ENCODE measurements around the gene PARS2.

The PARS2 gene

GRCh38 chr1:54728027-54728426 is 36.3 kb downstream of the PARS2 start:
- no peak for DNase-seq (ENCODE audit: low read depth in 1 of 2, low spot score in 1 of 2)
- in situ Hi-C loops (cut with HindIII; ENCODE audit: low pct_unique_long_range_greater_than_20kb, low sequenced_read_pairs): no loop called here
- TF ChIP-seq JUND (IDR thresholded peaks at IDR 0.05; ENCODE audit: low read depth): no peak

GRCh38 chr1:54724771-54725170 is 39.6 kb downstream of the PARS2 start:
- in situ Hi-C loops (cut with HindIII; ENCODE audit: low pct_unique_long_range_greater_than_20kb, low sequenced_read_pairs): no loop called here
- no peak for TF ChIP-seq JUND (IDR thresholded peaks at IDR 0.05; ENCODE audit: low read depth)
- DNase-seq (ENCODE audit: low read depth in 1 of 2, low spot score in 1 of 2): no peak

GRCh38 chr1:54723985-54724384 is 40.3 kb downstream of the PARS2 start:
- no peak for DNase-seq (ENCODE audit: low read depth in 1 of 2, low spot score in 1 of 2)
- no peak for TF ChIP-seq JUND (IDR thresholded peaks at IDR 0.05; ENCODE audit: low read depth)
- in situ Hi-C loops (cut with HindIII; ENCODE audit: low pct_unique_long_range_greater_than_20kb, low sequenced_read_pairs): no loop called here

GRCh38 chr1:54721719-54722118 is 42.6 kb downstream of the PARS2 start:
- in situ Hi-C loops (cut with HindIII; ENCODE audit: low pct_unique_long_range_greater_than_20kb, low sequenced_read_pairs): no loop called here
- DNase-seq (ENCODE audit: low read depth in 1 of 2, low spot score in 1 of 2): peak in 1 of 2 experiments; percentile 45
- no peak for TF ChIP-seq JUND (IDR thresholded peaks at IDR 0.05; ENCODE audit: low read depth)

- in situ Hi-C loops (cut with HindIII; ENCODE audit: low pct_unique_long_range_greater_than_20kb, low sequenced_read_pairs): no loop called here
- DNase-seq (ENCODE audit: low read depth in 1 of 2, low spot score in 1 of 2): no peak
Observed at GRCh38 chr1:54716299-54717047, 47.9 kb downstream of the PARS2 start.

GRCh38 chr1:54715493-54716298 is 48.6 kb downstream of the PARS2 start, which contains the start of gene TTC4:
TSS of gene TTC4 (plus strand) at chr1:54715861. CDS start at chr1:54715909, 48 bp downstream.
- DNase-seq (ENCODE audit: low read depth in 1 of 2, low spot score in 1 of 2): peak; percentile 31 to 82
- in situ Hi-C loops (cut with HindIII; ENCODE audit: low pct_unique_long_range_greater_than_20kb, low sequenced_read_pairs): no loop called here
- TF ChIP-seq JUND (IDR thresholded peaks at IDR 0.05; ENCODE audit: low read depth): no peak

More at GRCh38 chr1:54716299-54717047, 47.9 kb downstream of the PARS2 start:
- no peak for TF ChIP-seq JUND (IDR thresholded peaks at IDR 0.05; ENCODE audit: low read depth)

- no peak for TF ChIP-seq JUND (IDR thresholded peaks at IDR 0.05; ENCODE audit: low read depth)
- in situ Hi-C loops (cut with HindIII; ENCODE audit: low pct_unique_long_range_greater_than_20kb, low sequenced_read_pairs): no loop called here
- DNase-seq (ENCODE audit: low read depth in 1 of 2, low spot score in 1 of 2): no peak
Observed at GRCh38 chr1:54714881-54715492, 49.3 kb downstream of the PARS2 start.

GRCh38 chr1:54711536-54711935 is 52.8 kb downstream of the PARS2 start:
- DNase-seq (ENCODE audit: low read depth in 1 of 2, low spot score in 1 of 2): no peak
- in situ Hi-C loops (cut with HindIII; ENCODE audit: low pct_unique_long_range_greater_than_20kb, low sequenced_read_pairs): no loop called here
- TF ChIP-seq JUND (IDR thresholded peaks at IDR 0.05; ENCODE audit: low read depth): no peak

- no peak for DNase-seq (ENCODE audit: low read depth in 1 of 2, low spot score in 1 of 2)
- in situ Hi-C loops (cut with HindIII; ENCODE audit: low pct_unique_long_range_greater_than_20kb, low sequenced_read_pairs): no loop called here
- no peak for TF ChIP-seq JUND (IDR thresholded peaks at IDR 0.05; ENCODE audit: low read depth)
Observed at GRCh38 chr1:54710841-54711240, 53.5 kb downstream of the PARS2 start.

- in situ Hi-C loops (cut with HindIII; ENCODE audit: low pct_unique_long_range_greater_than_20kb, low sequenced_read_pairs): no loop called here
- no peak for DNase-seq (ENCODE audit: low read depth in 1 of 2, low spot score in 1 of 2)
Observed at GRCh38 chr1:54710434-54710833, 53.9 kb downstream of the PARS2 start.

GRCh38 chr1:54709547-54710292 is 54.6 kb downstream of the PARS2 start:
- in situ Hi-C loops (cut with HindIII; ENCODE audit: low pct_unique_long_range_greater_than_20kb, low sequenced_read_pairs): no loop called here
- no peak for DNase-seq (ENCODE audit: low read depth in 1 of 2, low spot score in 1 of 2)
- no peak for TF ChIP-seq JUND (IDR thresholded peaks at IDR 0.05; ENCODE audit: low read depth)

More at GRCh38 chr1:54710434-54710833, 53.9 kb downstream of the PARS2 start:
- TF ChIP-seq JUND (IDR thresholded peaks at IDR 0.05; ENCODE audit: low read depth): no peak

- DNase-seq (ENCODE audit: low read depth in 1 of 2, low spot score in 1 of 2): no peak
- in situ Hi-C loops (cut with HindIII; ENCODE audit: low pct_unique_long_range_greater_than_20kb, low sequenced_read_pairs): no loop called here
- TF ChIP-seq JUND (IDR thresholded peaks at IDR 0.05; ENCODE audit: low read depth): no peak
Observed at GRCh38 chr1:54708385-54708784, 55.9 kb downstream of the PARS2 start.

All from T47D (cell line).